ENCODE measurements around the gene SIPA1L3. TPM values are rescaled to one million over a fixed set of nuclear protein-coding genes. Genes with fewer than 3 reads are reported as not detected.

SIPA1L3 gene
- polyA plus RNA-seq, 1 donor from 2014 or later, result 2.8 TPM

DNA sequence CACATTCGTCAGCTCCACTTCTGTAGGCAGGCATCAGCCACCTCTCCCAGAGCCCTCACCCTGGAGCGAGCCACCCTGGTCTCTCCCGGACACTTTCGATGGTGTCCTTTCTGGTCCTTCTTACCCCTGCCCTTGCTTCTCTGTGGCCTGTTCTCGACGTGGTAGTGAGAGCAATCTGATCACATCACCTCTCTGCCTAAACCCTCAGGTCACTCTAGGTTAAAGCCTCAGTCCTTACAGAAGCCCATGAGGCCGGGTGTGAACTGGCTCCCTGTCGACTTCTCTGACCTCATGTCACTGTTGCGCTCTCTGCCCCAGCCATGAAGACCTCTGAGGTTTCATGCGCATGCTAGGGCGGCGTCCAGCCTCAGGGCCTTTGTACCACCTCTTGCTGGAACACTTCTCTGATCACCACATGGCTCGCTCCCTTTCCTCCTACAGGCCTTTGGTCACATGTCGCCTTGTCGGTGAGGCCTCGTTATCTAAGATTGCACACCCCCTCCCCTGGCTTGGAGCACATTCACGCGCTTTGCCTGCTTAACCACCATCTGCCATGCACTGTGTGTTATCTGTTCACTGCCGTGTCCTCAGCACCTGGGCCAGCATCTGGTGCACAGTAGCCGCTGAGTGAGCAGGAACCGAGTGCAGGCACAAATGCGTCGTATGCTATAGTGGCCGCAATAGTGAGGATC, 215.5 kb downstream of the SIPA1L3 start:
- Histone ChIP-seq H3K4me2 (ENCODE audit: low read length) (no peak overlapping the region), H2AFZ (ENCODE audit: low read depth, low read length) (no peak overlapping the region), H3K9ac (ENCODE audit: low read length) (no peak overlapping the region), H4K20me1 (ENCODE audit: insufficient read depth) (no peaks in the 10 kb centered on the region), H3F3A (ENCODE audit: insufficient read depth, low read length, poor library complexity, severe bottlenecking) (no peaks in the 10 kb centered on the region), H3K9me3 (ENCODE audit: low read length) (peaks cover 7% of the 10 kb centered on the region), H3K27ac (ENCODE audit: low read length) (no peak overlapping the region), H3K79me2 (replicated peaks; ENCODE audit: insufficient read depth, low read length) (no peaks in the 10 kb centered on the region), H3K36me3 (ENCODE audit: insufficient read depth, low read length) (peaks cover 10% of the 10 kb centered on the region), H3K27me3 (ENCODE audit: insufficient read depth, low read depth, low read length) (no peaks in the 10 kb centered on the region), H3K9me2 (ENCODE audit: insufficient read depth, low read length) (no peaks in the 10 kb centered on the region), H3K4me3 (ENCODE audit: low read length) (no peak overlapping the region)
- TF ChIP-seq RAD21 (conservative IDR thresholded peaks at IDR 0.05) (no peak), REST (IDR thresholded peaks at IDR 0.05; ENCODE audit: borderline replicate concordance) (no peak), SMC3 (conservative IDR thresholded peaks at IDR 0.05; ENCODE audit: poor library complexity) (no peak), POLR2AphosphoS5 (IDR thresholded peaks at IDR 0.05) (no peak), CTCF (IDR thresholded peaks at IDR 0.05; ENCODE audit: poor library complexity, severe bottlenecking) (no peak), MXI1 (conservative IDR thresholded peaks at IDR 0.05; ENCODE audit: poor library complexity, severe bottlenecking) (no peak), EZH2 (IDR thresholded peaks at IDR 0.05; ENCODE audit: borderline replicate concordance, insufficient read depth, low read length, poor library complexity, severe bottlenecking) (no peak), EP300 (conservative IDR thresholded peaks at IDR 0.05; ENCODE audit: poor library complexity, severe bottlenecking) (no peak), TAF1 (IDR thresholded peaks at IDR 0.05; ENCODE audit: low read depth) (no peak)

DNA sequence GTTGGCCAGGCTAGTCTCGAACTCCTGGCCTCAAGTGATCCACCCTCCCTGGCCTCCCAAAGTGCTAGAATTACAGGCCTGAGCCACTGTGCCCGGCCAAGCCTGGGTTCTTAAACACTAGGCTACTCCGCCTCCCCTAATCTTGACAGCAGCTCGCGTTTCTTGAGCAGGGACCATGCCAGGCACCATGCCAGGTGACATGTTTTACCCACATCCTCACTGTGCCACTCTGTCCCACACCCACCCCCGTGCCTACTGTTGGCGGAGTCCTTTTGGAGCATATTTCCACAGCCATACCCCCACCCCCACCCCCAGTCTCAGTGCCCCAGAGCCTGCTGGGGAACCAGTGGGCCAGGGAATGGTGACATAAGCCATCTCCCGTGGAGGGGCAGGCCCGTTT, 218.2 kb downstream of the SIPA1L3 start:
- H3F3A ChIP-seq (ENCODE audit: insufficient read depth, low read length, poor library complexity, severe bottlenecking), result no peaks in the 10 kb centered on the region
- no peak overlapping the region for H3K4me2 ChIP-seq (ENCODE audit: low read length)
- TF ChIP-seq CTCF (IDR thresholded peaks at IDR 0.05; ENCODE audit: poor library complexity, severe bottlenecking) (no peak), MXI1 (conservative IDR thresholded peaks at IDR 0.05; ENCODE audit: poor library complexity, severe bottlenecking) (no peak), REST (IDR thresholded peaks at IDR 0.05; ENCODE audit: borderline replicate concordance) (no peak), TAF1 (IDR thresholded peaks at IDR 0.05; ENCODE audit: low read depth) (no peak), EZH2 (IDR thresholded peaks at IDR 0.05; ENCODE audit: borderline replicate concordance, insufficient read depth, low read length, poor library complexity, severe bottlenecking) (no peak), SMC3 (conservative IDR thresholded peaks at IDR 0.05; ENCODE audit: poor library complexity) (no peak), RAD21 (conservative IDR thresholded peaks at IDR 0.05) (no peak), POLR2AphosphoS5 (IDR thresholded peaks at IDR 0.05) (no peak)
- H3K9me2 ChIP-seq (ENCODE audit: insufficient read depth, low read length), result no peaks in the 10 kb centered on the region
- no peaks in the 10 kb centered on the region for H4K20me1 ChIP-seq (ENCODE audit: insufficient read depth)
- no peak overlapping the region for H3K4me3 ChIP-seq (ENCODE audit: low read length)
- no peaks in the 10 kb centered on the region for H3K79me2 ChIP-seq (replicated peaks; ENCODE audit: insufficient read depth, low read length)
- no peak overlapping the region for H3K27ac ChIP-seq (ENCODE audit: low read length)
- H3K27me3 ChIP-seq (ENCODE audit: insufficient read depth, low read depth, low read length), result no peaks in the 10 kb centered on the region
- H2AFZ ChIP-seq (ENCODE audit: low read depth, low read length), result no peak overlapping the region
- no peak overlapping the region for H3K9ac ChIP-seq (ENCODE audit: low read length)
- peaks cover 4% of the 10 kb centered on the region for H3K36me3 ChIP-seq (ENCODE audit: insufficient read depth, low read length)
- H3K9me3 ChIP-seq (ENCODE audit: low read length), result peaks cover 7% of the 10 kb centered on the region

Measured in neural cell (in vitro differentiated cells).